ENCODE measurements around the gene YPEL1.

YPEL1 gene

DNA sequence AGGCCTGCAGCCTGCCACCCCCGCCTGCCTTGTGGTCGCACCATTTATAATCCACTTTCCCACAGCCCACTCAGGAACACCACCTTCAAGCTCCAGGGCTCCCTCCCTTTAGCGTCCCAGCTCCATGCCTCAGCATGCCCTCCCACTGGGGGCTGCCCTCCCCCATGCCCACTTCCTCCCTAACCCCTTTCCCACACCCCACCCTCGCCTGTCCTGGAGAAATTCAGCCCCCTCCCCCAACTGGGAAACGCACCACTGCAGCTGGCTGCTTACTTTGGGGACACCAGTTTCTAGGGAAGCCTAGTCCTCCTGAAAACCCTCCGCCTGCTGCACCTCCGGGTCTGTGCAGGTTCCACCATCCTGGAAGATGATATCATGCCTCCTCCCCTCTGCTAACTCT lies 3.4 kb upstream of the YPEL1 start:
- H3K27ac ChIP-seq (ENCODE audit: low read depth, low read length, poor library complexity, severe bottlenecking), result no peak overlapping the region
- no peak overlapping the region for H2AFZ ChIP-seq (ENCODE audit: low read length)
- H3K4me1 ChIP-seq (ENCODE audit: insufficient read depth, low read length, severe bottlenecking), result peaks cover 12% of the 10 kb centered on the region
- no peak overlapping the region for H3K4me2 ChIP-seq (ENCODE audit: low read length)
- no peaks in the 10 kb centered on the region for H3K9me2 ChIP-seq (ENCODE audit: low read depth, low read length)
- H3K79me2 ChIP-seq (ENCODE audit: insufficient read depth, low read length), result no peaks in the 10 kb centered on the region
- no peak overlapping the region for H3K9ac ChIP-seq (ENCODE audit: low read length)
- no peaks in the 10 kb centered on the region for H3K9me3 ChIP-seq (ENCODE audit: low read length)
- H4K20me1 ChIP-seq (ENCODE audit: insufficient read depth, low read length), result no peaks in the 10 kb centered on the region
- TF ChIP-seq, protein P1, sequence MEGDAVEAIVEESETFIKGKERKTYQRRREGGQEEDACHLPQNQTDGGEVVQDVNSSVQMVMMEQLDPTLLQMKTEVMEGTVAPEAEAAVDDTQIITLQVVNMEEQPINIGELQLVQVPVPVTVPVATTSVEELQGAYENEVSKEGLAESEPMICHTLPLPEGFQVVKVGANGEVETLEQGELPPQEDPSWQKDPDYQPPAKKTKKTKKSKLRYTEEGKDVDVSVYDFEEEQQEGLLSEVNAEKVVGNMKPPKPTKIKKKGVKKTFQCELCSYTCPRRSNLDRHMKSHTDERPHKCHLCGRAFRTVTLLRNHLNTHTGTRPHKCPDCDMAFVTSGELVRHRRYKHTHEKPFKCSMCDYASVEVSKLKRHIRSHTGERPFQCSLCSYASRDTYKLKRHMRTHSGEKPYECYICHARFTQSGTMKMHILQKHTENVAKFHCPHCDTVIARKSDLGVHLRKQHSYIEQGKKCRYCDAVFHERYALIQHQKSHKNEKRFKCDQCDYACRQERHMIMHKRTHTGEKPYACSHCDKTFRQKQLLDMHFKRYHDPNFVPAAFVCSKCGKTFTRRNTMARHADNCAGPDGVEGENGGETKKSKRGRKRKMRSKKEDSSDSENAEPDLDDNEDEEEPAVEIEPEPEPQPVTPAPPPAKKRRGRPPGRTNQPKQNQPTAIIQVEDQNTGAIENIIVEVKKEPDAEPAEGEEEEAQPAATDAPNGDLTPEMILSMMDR (IDR thresholded peaks at IDR 0.05; ENCODE audit: low read length), result no peak
- TF ChIP-seq EZH2 (IDR thresholded peaks at IDR 0.05; ENCODE audit: borderline replicate concordance, low read length), result no peak
- no peak overlapping the region for H3K4me3 ChIP-seq (ENCODE audit: low read depth, low read length, poor library complexity, severe bottlenecking)
- no peaks in the 10 kb centered on the region for H3K27me3 ChIP-seq (ENCODE audit: insufficient read depth, low read length)
- H3K36me3 ChIP-seq (ENCODE audit: insufficient read depth, low read length), result no peaks in the 10 kb centered on the region
- no peaks in the 10 kb centered on the region for H3F3A ChIP-seq (ENCODE audit: insufficient read depth, low read length)

DNA sequence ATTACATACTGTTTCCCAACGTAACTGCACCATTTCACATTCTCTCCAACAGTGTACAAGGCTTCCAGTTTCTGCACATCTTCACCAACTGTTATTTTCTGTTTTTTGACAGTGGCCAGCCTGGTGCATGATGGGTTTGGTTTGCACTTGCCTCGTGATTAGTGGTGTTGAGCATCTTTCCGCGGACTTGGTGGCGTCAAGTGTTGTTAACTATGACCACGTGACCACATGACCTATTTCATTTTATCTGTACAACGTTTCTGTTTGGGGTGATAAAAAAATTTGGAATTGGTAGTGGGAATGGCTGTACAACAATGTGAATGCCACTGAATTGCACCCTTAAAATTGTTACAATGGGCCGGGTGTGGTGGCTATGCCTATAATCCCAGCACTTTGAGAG lies 2.5 kb upstream of the YPEL1 start:
- TF ChIP-seq EZH2 (IDR thresholded peaks at IDR 0.05; ENCODE audit: borderline replicate concordance, low read length), result no peak
- TF ChIP-seq, protein P1 (IDR thresholded peaks at IDR 0.05; ENCODE audit: low read length), result no peak
- Histone ChIP-seq H3K9me2 (ENCODE audit: low read depth, low read length) (no peaks in the 10 kb centered on the region), H3K79me2 (ENCODE audit: insufficient read depth, low read length) (no peaks in the 10 kb centered on the region), H3F3A (ENCODE audit: insufficient read depth, low read length) (no peaks in the 10 kb centered on the region), H3K36me3 (ENCODE audit: insufficient read depth, low read length) (no peaks in the 10 kb centered on the region), H3K9ac (ENCODE audit: low read length) (no peak overlapping the region), H3K4me1 (ENCODE audit: insufficient read depth, low read length, severe bottlenecking) (peaks cover 15% of the 10 kb centered on the region), H3K9me3 (ENCODE audit: low read length) (no peaks in the 10 kb centered on the region), H2AFZ (ENCODE audit: low read length) (no peak overlapping the region), H3K4me2 (ENCODE audit: low read length) (no peak overlapping the region), H3K27ac (ENCODE audit: low read depth, low read length, poor library complexity, severe bottlenecking) (no peak overlapping the region), H3K27me3 (ENCODE audit: insufficient read depth, low read length) (no peaks in the 10 kb centered on the region), H3K4me3 (ENCODE audit: low read depth, low read length, poor library complexity, severe bottlenecking) (no peak overlapping the region), H4K20me1 (ENCODE audit: insufficient read depth, low read length) (no peaks in the 10 kb centered on the region)

DNA sequence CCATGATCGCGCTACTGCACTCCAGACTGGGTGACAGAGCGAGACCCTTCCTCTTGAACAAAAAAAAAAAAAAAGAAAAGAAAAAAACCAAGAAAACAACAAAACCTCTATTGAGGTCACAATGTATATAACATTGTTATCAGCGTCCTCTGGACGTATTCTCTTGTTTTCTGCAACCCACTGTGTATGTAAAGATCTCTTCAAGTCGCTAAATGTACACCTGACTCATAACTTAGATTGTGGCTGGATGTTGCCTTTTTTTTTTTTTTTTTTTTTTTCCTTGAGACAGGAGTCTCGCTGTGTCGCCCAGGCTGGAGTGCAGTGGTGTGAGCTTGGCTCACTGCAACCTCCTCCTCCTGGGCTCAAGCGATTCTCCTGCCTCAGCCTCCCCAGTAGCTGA lies 1.4 kb upstream of the YPEL1 start:
- no peak overlapping the region for H3K9ac ChIP-seq (ENCODE audit: low read length)
- no peaks in the 10 kb centered on the region for H3K27me3 ChIP-seq (ENCODE audit: insufficient read depth, low read length)
- no peaks in the 10 kb centered on the region for H3K36me3 ChIP-seq (ENCODE audit: insufficient read depth, low read length)
- no peak overlapping the region for H2AFZ ChIP-seq (ENCODE audit: low read length)
- no peaks in the 10 kb centered on the region for H3F3A ChIP-seq (ENCODE audit: insufficient read depth, low read length)
- H3K9me3 ChIP-seq (ENCODE audit: low read length), result no peaks in the 10 kb centered on the region
- H3K79me2 ChIP-seq (ENCODE audit: insufficient read depth, low read length), result no peaks in the 10 kb centered on the region
- no peak overlapping the region for H3K4me2 ChIP-seq (ENCODE audit: low read length)
- H3K27ac ChIP-seq (ENCODE audit: low read depth, low read length, poor library complexity, severe bottlenecking), result no peak overlapping the region
- H4K20me1 ChIP-seq (ENCODE audit: insufficient read depth, low read length), result no peaks in the 10 kb centered on the region
- TF ChIP-seq EZH2 (IDR thresholded peaks at IDR 0.05; ENCODE audit: borderline replicate concordance, low read length), result no peak
- TF ChIP-seq, protein P1 (IDR thresholded peaks at IDR 0.05; ENCODE audit: low read length), result no peak
- H3K4me1 ChIP-seq (ENCODE audit: insufficient read depth, low read length, severe bottlenecking), result peaks cover 19% of the 10 kb centered on the region
- no peak overlapping the region for H3K4me3 ChIP-seq (ENCODE audit: low read depth, low read length, poor library complexity, severe bottlenecking)
- H3K9me2 ChIP-seq (ENCODE audit: low read depth, low read length), result no peaks in the 10 kb centered on the region

All from OCI-LY1 (cell line).